Parathyroid adenoma (tissue), 2 donors: ENCODE data around the gene KITLG.

ENCODE experiments used
- H2AFZ ChIP-seq: fragments of 300-600 bp; sonication (generic); one replicate; pipeline ENCODE4 v1.7.0; 2017; ENCODE audit warnings: antibody characterized with exemption, mild to moderate bottlenecking
- H3K27ac ChIP-seq: fragments of 300-600 bp; sonication (generic); one replicate; pipeline ENCODE4 v1.7.0; 2017
- H3K27me3 ChIP-seq: fragments of 300-600 bp; sonication (generic); one replicate; pipeline ENCODE4 v1.7.0; 2017; ENCODE audit warnings: low read length; ENCODE audit not compliant: control insufficient read depth, insufficient read depth
- H3K36me3 ChIP-seq: fragments of 300-600 bp; sonication (generic); one replicate; pipeline ENCODE4 v1.7.0; 2017; ENCODE audit warnings: low read length; ENCODE audit not compliant: control insufficient read depth, insufficient read depth
- H3K4me1 ChIP-seq: fragments of 300-600 bp; sonication (generic); one replicate; pipeline ENCODE4 v1.7.0; 2017; ENCODE audit warnings: control low read depth
- H3K4me2 ChIP-seq: fragments of 300-600 bp; sonication (generic); one replicate; pipeline ENCODE4 v1.7.0; 2017; ENCODE audit warnings: low read length
- H3K4me3 ChIP-seq: fragments of 300-600 bp; sonication (generic); one replicate; pipeline ENCODE4 v1.7.0; 2017; ENCODE audit warnings: low read depth, low read length
- H3K79me2 ChIP-seq: fragments of 300-600 bp; sonication (generic); one replicate; pipeline ENCODE4 v1.7.0; 2017; ENCODE audit warnings: control low read depth
- H3K9ac ChIP-seq: fragments of 300-600 bp; sonication (generic); one replicate; pipeline ENCODE4 v1.7.0; 2017; ENCODE audit warnings: mild to moderate bottlenecking
- H3K9me3 ChIP-seq: fragments of 300-600 bp; sonication (generic); one replicate; pipeline ENCODE4 v1.7.0; 2017; ENCODE audit warnings: low read length; ENCODE audit not compliant: control insufficient read depth
- CTCF ChIP-seq: fragments of 300-600 bp; sonication (generic); IDR thresholded peaks from one replicate; pipeline ENCODE4 v1.7.0; 2017; ENCODE audit warnings: antibody characterized with exemption, mild to moderate bottlenecking
- donor health status: primary hyperparathyroidism.

The KITLG gene

DNA sequence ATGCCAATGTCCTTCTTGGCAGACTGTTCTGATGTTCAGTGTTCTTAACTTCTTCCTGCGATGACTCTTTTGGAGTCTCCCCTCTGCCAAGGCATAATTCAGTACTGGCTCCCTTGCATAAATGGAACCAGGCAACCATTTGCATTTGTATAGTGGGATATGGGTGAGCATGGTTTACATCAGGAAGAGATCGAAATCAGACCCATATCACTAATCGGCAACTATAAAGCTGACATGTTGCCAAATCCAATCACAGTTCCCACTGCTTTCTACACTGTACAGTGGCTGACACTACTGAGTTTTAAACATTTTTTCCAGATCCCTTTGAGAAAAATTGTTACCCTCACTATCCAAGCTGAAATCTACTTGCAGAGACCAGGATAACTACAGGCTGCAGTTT lies 83.8 kb downstream of the KITLG start:
- H3K4me2 ChIP-seq, result no peak overlapping the region
- H3K27ac ChIP-seq, result no peak overlapping the region

DNA sequence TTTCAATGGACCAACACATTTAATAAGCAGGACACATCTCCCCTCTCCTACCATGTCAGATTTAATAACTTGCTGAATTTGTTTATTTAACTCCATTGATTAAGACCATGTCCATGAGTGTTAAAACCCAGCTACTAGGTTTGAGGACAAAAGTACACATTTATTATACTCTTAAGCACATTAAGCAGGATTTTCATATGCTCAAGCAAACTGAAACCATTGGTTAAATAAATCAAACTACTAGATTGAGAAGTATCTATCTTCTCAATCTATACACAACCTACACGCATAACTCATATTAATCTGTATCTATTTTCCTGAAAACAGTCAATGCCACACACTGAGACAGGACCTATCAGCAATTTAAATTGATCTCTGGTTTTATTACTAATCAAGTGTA lies 85.2 kb downstream of the KITLG start:
- Histone ChIP-seq H3K27me3 (no peaks in the 10 kb centered on the region), H3K9me3 (no peaks in the 10 kb centered on the region), H3K9ac (no peak overlapping the region), H3K4me2 (no peak overlapping the region), H3K4me1 (no peaks in the 10 kb centered on the region), H3K27ac (no peak overlapping the region), H3K4me3 (no peak overlapping the region), H2AFZ (no peak overlapping the region), H3K36me3 (no peaks in the 10 kb centered on the region), H3K79me2 (no peaks in the 10 kb centered on the region)
- no peak for TF ChIP-seq CTCF

More for the DNA sequence above, 83.8 kb downstream of the KITLG start:
- no peaks in the 10 kb centered on the region for H3K9me3 ChIP-seq
- H3K9ac ChIP-seq, result no peak overlapping the region
- no peaks in the 10 kb centered on the region for H3K27me3 ChIP-seq
- H2AFZ ChIP-seq, result no peak overlapping the region
- H3K4me3 ChIP-seq, result no peak overlapping the region
- H3K4me1 ChIP-seq, result no peaks in the 10 kb centered on the region
- no peaks in the 10 kb centered on the region for H3K36me3 ChIP-seq
- TF ChIP-seq CTCF, result no peak
- no peaks in the 10 kb centered on the region for H3K79me2 ChIP-seq

DNA sequence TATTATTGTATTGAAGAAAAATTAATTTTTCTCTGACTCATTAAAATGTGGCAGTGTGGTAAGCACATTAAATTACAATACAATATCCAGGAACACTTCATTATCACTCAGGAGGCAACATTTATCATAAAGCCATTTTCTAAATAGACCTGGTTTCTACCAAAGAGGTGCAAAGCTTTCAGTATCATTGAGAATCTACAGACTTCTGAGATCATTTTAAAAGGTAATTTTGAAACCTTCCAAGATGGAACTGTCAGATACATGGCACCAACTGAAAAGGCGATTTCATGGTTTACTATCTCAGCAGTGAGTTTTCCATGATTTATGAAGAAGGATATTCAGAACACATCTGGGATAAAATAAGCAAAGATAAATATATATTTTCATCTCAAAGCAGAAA lies 85.8 kb downstream of the KITLG start:
- H3K9me3 ChIP-seq, result no peaks in the 10 kb centered on the region
- H3K79me2 ChIP-seq, result no peaks in the 10 kb centered on the region
- no peak overlapping the region for H3K4me3 ChIP-seq
- H3K4me2 ChIP-seq, result no peak overlapping the region
- TF ChIP-seq CTCF, result no peak
- H2AFZ ChIP-seq, result no peak overlapping the region
- no peak overlapping the region for H3K27ac ChIP-seq
- H3K9ac ChIP-seq, result no peak overlapping the region
- H3K27me3 ChIP-seq, result no peaks in the 10 kb centered on the region
- no peaks in the 10 kb centered on the region for H3K4me1 ChIP-seq
- H3K36me3 ChIP-seq, result no peaks in the 10 kb centered on the region

GRCh38 chr12:88493636-88494035 lies 86.6 kb downstream of the KITLG start:
- Histone ChIP-seq H3K27ac (no peak overlapping the region), H3K27me3 (no peaks in the 10 kb centered on the region), H3K9me3 (no peaks in the 10 kb centered on the region), H3K79me2 (no peaks in the 10 kb centered on the region), H3K4me1 (no peaks in the 10 kb centered on the region), H2AFZ (no peak overlapping the region), H3K9ac (no peak overlapping the region), H3K4me2 (no peak overlapping the region), H3K4me3 (no peak overlapping the region), H3K36me3 (no peaks in the 10 kb centered on the region)
- TF ChIP-seq CTCF, result no peak

DNA sequence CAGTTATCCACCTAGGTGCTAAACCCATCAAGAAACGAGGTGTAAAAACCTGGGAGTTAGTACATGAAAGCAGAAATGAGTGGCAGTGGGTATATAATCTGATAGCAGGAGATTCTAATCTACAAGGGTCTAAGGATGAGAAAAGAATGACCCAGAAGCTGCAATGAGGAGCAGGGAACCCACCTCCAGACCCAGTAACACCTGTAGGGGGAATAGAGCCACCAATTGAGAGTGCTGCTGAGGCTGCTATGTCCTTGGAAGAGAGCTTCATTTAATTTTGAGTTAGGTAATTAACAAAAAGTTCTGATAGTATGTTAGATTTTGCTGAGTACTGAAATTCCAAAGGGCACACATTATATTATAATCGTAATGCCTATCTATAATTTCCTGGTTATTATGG lies 89.8 kb downstream of the KITLG start:
- H3K4me1 ChIP-seq, result no peaks in the 10 kb centered on the region
- no peak overlapping the region for H3K4me2 ChIP-seq
- no peaks in the 10 kb centered on the region for H3K36me3 ChIP-seq
- H3K4me3 ChIP-seq, result no peak overlapping the region
- no peaks in the 10 kb centered on the region for H3K9me3 ChIP-seq
- no peak overlapping the region for H3K27ac ChIP-seq
- no peaks in the 10 kb centered on the region for H3K79me2 ChIP-seq
- no peak overlapping the region for H3K9ac ChIP-seq
- H3K27me3 ChIP-seq, result no peaks in the 10 kb centered on the region
- H2AFZ ChIP-seq, result no peak overlapping the region
- TF ChIP-seq CTCF, result no peak
